Mesenchymal stem cell (in vitro differentiated cells and primary cell): ENCODE results near the gene AREG.

ENCODE experiments used
- DNase-seq: peaks from one replicate; pipeline ENCODE4 v3.0.0-alpha.2; 2013
- H2AFZ ChIP-seq: one replicate; pipeline ENCODE4 v1.6.1; 2013; ENCODE audit warnings: low read depth, mild to moderate bottlenecking, control low read depth, inconsistent platforms, low read length, moderate library complexity
- H2AK5ac ChIP-seq: 2 replicates; pipeline ENCODE4 v1.6.1; 2013; ENCODE audit warnings: low read length, moderate library complexity, mild to moderate bottlenecking, inconsistent platforms; ENCODE audit not compliant: severe bottlenecking
- H2BK120ac ChIP-seq: one replicate; pipeline ENCODE4 v1.6.1; 2013; ENCODE audit warnings: low read depth, mild to moderate bottlenecking, inconsistent platforms, low read length, moderate library complexity
- H2BK12ac ChIP-seq, 2 experiments: one replicate each; pipeline ENCODE4 v1.6.1; 2013; ENCODE audit warnings: inconsistent platforms in 2 of 2, low read length in 2 of 2, mild to moderate bottlenecking in 2 of 2, moderate library complexity in 2 of 2, control low read depth in 1 of 2
- H2BK15ac ChIP-seq: one replicate; pipeline ENCODE4 v1.6.1; 2013; ENCODE audit warnings: mild to moderate bottlenecking, low read depth, inconsistent platforms; ENCODE audit not compliant: poor library complexity, severe bottlenecking
- H2BK5ac ChIP-seq: 2 replicates; pipeline ENCODE4 v1.6.1; 2013; ENCODE audit warnings: low read depth, mild to moderate bottlenecking, low read length, control low read depth, inconsistent platforms; ENCODE audit not compliant: poor library complexity, severe bottlenecking
- H3K14ac ChIP-seq, 2 experiments: one replicate each; pipeline ENCODE4 v1.6.1; 2013; ENCODE audit warnings: inconsistent platforms in 2 of 2, low read length in 2 of 2, control low read depth in 1 of 2, mild to moderate bottlenecking in 1 of 2, moderate library complexity in 1 of 2
- H3K18ac ChIP-seq, 2 experiments: one replicate each; pipeline ENCODE4 v1.6.1; 2013; ENCODE audit warnings: inconsistent platforms in 2 of 2, low read length in 2 of 2, control low read depth in 1 of 2, low read depth in 1 of 2, mild to moderate bottlenecking in 1 of 2
- H3K23ac ChIP-seq, 2 experiments: one replicate each; pipeline ENCODE4 v1.6.1; 2013; ENCODE audit warnings: inconsistent platforms in 2 of 2, low read length in 2 of 2, mild to moderate bottlenecking in 2 of 2, moderate library complexity in 2 of 2, control low read depth in 1 of 2
- H3K27ac ChIP-seq: 2 replicates; pipeline ENCODE4 v1.5.1; 2013; ENCODE audit warnings: mild to moderate bottlenecking, moderate library complexity, low read length, control low read depth, inconsistent platforms; ENCODE audit not compliant: poor library complexity, severe bottlenecking
- H3K27me3 ChIP-seq, 2 experiments: 2 replicates each; pipeline versions ENCODE4 v1.6.1 to v1.7.0; 2013; ENCODE audit warnings: low read length in 2 of 2, mild to moderate bottlenecking in 2 of 2, moderate library complexity in 2 of 2, control low read depth in 1 of 2, inconsistent platforms in 1 of 2; ENCODE audit not compliant: control insufficient read depth in 1 of 2, insufficient read depth in 1 of 2
- H3K36me3 ChIP-seq, 2 experiments: 2 replicates each; pipeline versions ENCODE4 v1.6.1 to v1.7.0; 2013; ENCODE audit warnings: low read length in 2 of 2, control low read depth in 1 of 2, inconsistent platforms in 1 of 2, low read depth in 1 of 2, mild to moderate bottlenecking in 1 of 2; ENCODE audit not compliant: insufficient read depth in 2 of 2, control insufficient read depth in 1 of 2
- H3K4ac ChIP-seq, 2 experiments: one replicate each; pipeline ENCODE4 v1.6.1; 2013; ENCODE audit warnings: inconsistent platforms in 2 of 2, low read length in 2 of 2, mild to moderate bottlenecking in 2 of 2, moderate library complexity in 2 of 2, control low read depth in 1 of 2, low read depth in 1 of 2
- H3K4me1 ChIP-seq: 2 replicates; pipeline ENCODE4 v1.6.1; 2013; ENCODE audit warnings: low read depth, low read length, control low read depth; ENCODE audit not compliant: control insufficient read depth, insufficient read depth
- H3K4me2 ChIP-seq: 2 replicates; pipeline ENCODE4 v1.6.1; 2013; ENCODE audit warnings: low read length, mild to moderate bottlenecking, inconsistent platforms; ENCODE audit not compliant: poor library complexity, severe bottlenecking
- H3K4me3 ChIP-seq, 2 experiments: 2 replicates each; pipeline versions ENCODE4 v1.5.1 to v1.7.0; 2013; ENCODE audit warnings: low read length in 2 of 2, mild to moderate bottlenecking in 2 of 2, control low read depth in 1 of 2, low read depth in 1 of 2; ENCODE audit not compliant: insufficient read depth in 1 of 2
- H3K79me1 ChIP-seq: replicated peaks from 2 replicates; pipeline ENCODE4 v1.6.1; 2013; ENCODE audit warnings: mild to moderate bottlenecking, control low read depth, low read length, inconsistent platforms; ENCODE audit not compliant: poor library complexity, severe bottlenecking
- H3K9ac ChIP-seq: 2 replicates; pipeline ENCODE4 v1.7.0; 2013; ENCODE audit warnings: mild to moderate bottlenecking, low read length, moderate library complexity
- H3K9me3 ChIP-seq: 2 replicates; pipeline ENCODE4 v1.7.0; 2013; ENCODE audit warnings: mild to moderate bottlenecking, low read length; ENCODE audit not compliant: control insufficient read depth
- H4K8ac ChIP-seq: one replicate; pipeline ENCODE4 v1.6.1; 2013; ENCODE audit warnings: inconsistent platforms, mild to moderate bottlenecking, low read length, moderate library complexity
- H4K91ac ChIP-seq: one replicate; pipeline ENCODE4 v1.6.1; 2013; ENCODE audit warnings: mild to moderate bottlenecking, low read length, inconsistent platforms
- WGBS: methylation state at CpG from one replicate; pipeline ENCODE4 v1.1.7; 2013; ENCODE audit warnings: mixed read lengths; 5-methylcytosine and 5-hydroxymethylcytosine counted together

The AREG gene

GRCh38 chr4:74441744-74442143 lies 3.2 kb upstream of the AREG start:
- WGBS = no CpG with 5 or more reads among the region's 3 CpGs
- no peaks in the 10 kb centered on the region for H3K9me3 ChIP-seq
- H3K79me1 ChIP-seq = no peaks in the 10 kb centered on the region
- no peak overlapping the region for H3K27ac ChIP-seq
- H3K4me2 ChIP-seq = no peak overlapping the region
- H3K4ac ChIP-seq = no peak overlapping the region
- H2BK15ac ChIP-seq = peak overlapping the region; percentile 44
- DNase-seq = no peak
- H2BK12ac ChIP-seq = no peak overlapping the region
- H3K4me3 ChIP-seq = no peak overlapping the region
- H2AFZ ChIP-seq = no peak overlapping the region
- H3K36me3 ChIP-seq = no peaks in the 10 kb centered on the region
- H3K23ac ChIP-seq = no peak overlapping the region
- H3K14ac ChIP-seq = no peak overlapping the region
- H3K18ac ChIP-seq = no peak overlapping the region
- no peaks in the 10 kb centered on the region for H3K27me3 ChIP-seq
- no peak overlapping the region for H4K91ac ChIP-seq
- H3K9ac ChIP-seq = no peak overlapping the region
- H2BK120ac ChIP-seq = no peak overlapping the region
- no peak overlapping the region for H2AK5ac ChIP-seq
- no peak overlapping the region for H2BK5ac ChIP-seq
- peaks cover 3% of the 10 kb centered on the region for H3K4me1 ChIP-seq
- no peak overlapping the region for H4K8ac ChIP-seq

DNA sequence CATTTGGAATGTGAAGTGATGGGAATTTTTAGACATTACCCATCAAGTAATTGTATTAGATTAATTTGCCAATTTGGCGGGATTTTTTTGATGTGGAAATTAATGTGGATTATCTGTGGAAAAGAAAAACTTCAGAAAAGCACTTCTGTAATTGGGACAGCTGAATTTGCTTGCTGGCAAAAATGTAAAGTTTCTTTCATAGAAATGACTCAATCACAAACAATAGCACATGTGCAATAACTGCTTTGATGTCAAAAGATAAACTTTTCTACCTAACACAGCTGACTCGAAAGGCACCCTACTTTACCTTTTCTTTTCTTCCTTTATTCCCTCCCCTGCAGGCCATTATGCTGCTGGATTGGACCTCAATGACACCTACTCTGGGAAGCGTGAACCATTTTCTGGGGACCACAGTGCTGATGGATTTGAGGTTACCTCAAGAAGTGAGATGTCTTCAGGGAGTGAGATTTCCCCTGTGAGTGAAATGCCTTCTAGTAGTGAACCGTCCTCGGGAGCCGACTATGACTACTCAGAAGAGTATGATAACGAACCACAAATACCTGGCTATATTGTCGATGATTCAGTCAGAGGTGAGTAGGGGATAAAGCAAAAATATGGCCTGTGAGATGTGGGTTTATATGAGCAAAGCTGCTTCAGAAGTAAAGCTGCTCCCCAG lies 1.4 kb downstream of the AREG start:
- no peaks in the 10 kb centered on the region for H3K27me3 ChIP-seq
- H3K36me3 ChIP-seq = no peaks in the 10 kb centered on the region
- H3K23ac ChIP-seq = no peak overlapping the region
- H3K79me1 ChIP-seq = no peaks in the 10 kb centered on the region
- peak overlapping the region; percentile 19 for H2BK120ac ChIP-seq
- no peak overlapping the region for H2BK15ac ChIP-seq
- no peak overlapping the region for H3K18ac ChIP-seq
- H3K4ac ChIP-seq = no peak overlapping the region
- H3K4me3 ChIP-seq = no peak overlapping the region
- H3K9ac ChIP-seq = no peak overlapping the region
- H3K14ac ChIP-seq = no peak overlapping the region
- no peak overlapping the region for H2AK5ac ChIP-seq
- no peak overlapping the region for H4K91ac ChIP-seq
- WGBS = 94% methylated on average over 7 of the region's 8 CpGs
- DNase-seq = no peak
- no peaks in the 10 kb centered on the region for H3K9me3 ChIP-seq
- H2AFZ ChIP-seq = no peak overlapping the region
- H4K8ac ChIP-seq = no peak overlapping the region
- H3K4me1 ChIP-seq = peaks cover 5% of the 10 kb centered on the region
- H2BK5ac ChIP-seq = no peak overlapping the region
- no peak overlapping the region for H3K4me2 ChIP-seq
- no peak overlapping the region for H3K27ac ChIP-seq
- H2BK12ac ChIP-seq = no peak overlapping the region

- Histone ChIP-seq H3K27ac (no peak overlapping the region), H3K79me1 (no peaks in the 10 kb centered on the region), H4K8ac (no peak overlapping the region), H3K23ac (no peak overlapping the region), H2BK120ac (no peak overlapping the region), H3K9ac (no peak overlapping the region), H2BK5ac (no peak overlapping the region), H3K36me3 (no peaks in the 10 kb centered on the region), H3K9me3 (no peaks in the 10 kb centered on the region), H3K4me2 (no peak overlapping the region), H3K27me3 (no peaks in the 10 kb centered on the region), H3K14ac (no peak overlapping the region), H2BK12ac (no peak overlapping the region), H2AFZ (no peak overlapping the region), H3K4me1 (peaks cover 5% of the 10 kb centered on the region), H3K4ac (no peak overlapping the region), H4K91ac (no peak overlapping the region), H2BK15ac (no peak overlapping the region), H3K4me3 (no peak overlapping the region), H2AK5ac (no peak overlapping the region), H3K18ac (no peak overlapping the region)
- DNase-seq = no peak
- WGBS = 100% methylated on average over 1 of the region's 1 CpG
These were observed 2.0 kb downstream of the AREG start for GRCh38 chr4:74446896-74447295.

GRCh38 chr4:74447636-74448233 lies 2.8 kb downstream of the AREG start:
- Histone ChIP-seq H3K27ac (no peak overlapping the region), H3K79me1 (no peaks in the 10 kb centered on the region), H3K4ac (no peak overlapping the region), H3K9ac (no peak overlapping the region), H4K8ac (no peak overlapping the region), H3K27me3 (no peaks in the 10 kb centered on the region), H3K14ac (no peak overlapping the region), H3K4me1 (peaks cover 5% of the 10 kb centered on the region), H3K23ac (no peak overlapping the region), H3K9me3 (no peaks in the 10 kb centered on the region), H2BK15ac (no peak overlapping the region), H2BK12ac (no peak overlapping the region), H3K4me2 (no peak overlapping the region), H2AFZ (no peak overlapping the region), H3K4me3 (no peak overlapping the region), H4K91ac (no peak overlapping the region), H2BK5ac (no peak overlapping the region), H2BK120ac (no peak overlapping the region), H3K36me3 (no peaks in the 10 kb centered on the region), H2AK5ac (no peak overlapping the region), H3K18ac (no peak overlapping the region)
- DNase-seq = no peak
- WGBS = 100% methylated on average over 2 of the region's 5 CpGs
